Astrocyte of the spinal cord (primary cell): ENCODE measurements around the gene FJX1.

Experiments used
- DNase-seq: peaks from one replicate; pipeline ENCODE4 v3.0.0; 2011; ENCODE audit warnings: low read depth, low spot score
- H3K4me3 ChIP-seq: 2 replicates; pipeline ENCODE4 v1.5.1; 2011; ENCODE audit warnings: low read depth, mild to moderate bottlenecking, low read length, moderate library complexity
- CTCF ChIP-seq: IDR thresholded peaks from 2 replicates; pipeline ENCODE4 v1.5.1; 2012; ENCODE audit warnings: low read depth, mild to moderate bottlenecking, low read length, inconsistent platforms
- in situ Hi-C: cut with HindIII; loops from 2 replicates; pipeline ENCODE4 v1.10.0; 2017; ENCODE audit warnings: low sequenced_read_pairs

FJX1 gene

GRCh38 chr11:35590412-35590811 is 27.8 kb upstream of the FJX1 start:
- no peak overlapping the region for H3K4me3 ChIP-seq
- TF ChIP-seq CTCF: no peak
- DNase-seq: no peak
- in situ Hi-C loops: no loop called here

- DNase-seq: peak; percentile 90
- no peak overlapping the region for H3K4me3 ChIP-seq
- TF ChIP-seq CTCF: no peak
- in situ Hi-C loops: no loop called here
Observed at GRCh38 chr11:35593143-35593542, 25.1 kb upstream of the FJX1 start.

DNA sequence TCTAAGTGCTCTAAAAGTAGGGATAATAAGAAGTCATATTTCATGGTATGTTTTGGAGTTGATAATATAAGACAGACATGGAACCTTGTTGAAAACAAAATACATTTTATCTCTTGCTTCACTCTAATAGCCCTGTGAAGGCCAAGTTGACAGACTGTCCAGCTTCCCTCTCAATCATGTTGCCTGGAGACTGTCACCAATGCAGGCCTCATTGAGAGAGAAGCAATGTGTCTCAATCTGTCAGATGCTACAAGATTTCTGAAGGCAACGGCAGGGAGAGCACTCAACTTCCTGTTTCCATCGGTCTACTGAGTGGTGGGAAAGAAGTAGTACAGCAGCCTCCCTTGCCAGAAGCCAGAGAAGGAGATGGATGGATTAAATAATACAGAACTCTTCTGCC is 23.6 kb upstream of the FJX1 start:
- in situ Hi-C loops: no loop called here
- no peak for TF ChIP-seq CTCF
- H3K4me3 ChIP-seq: no peak overlapping the region
- no peak for DNase-seq

DNA sequence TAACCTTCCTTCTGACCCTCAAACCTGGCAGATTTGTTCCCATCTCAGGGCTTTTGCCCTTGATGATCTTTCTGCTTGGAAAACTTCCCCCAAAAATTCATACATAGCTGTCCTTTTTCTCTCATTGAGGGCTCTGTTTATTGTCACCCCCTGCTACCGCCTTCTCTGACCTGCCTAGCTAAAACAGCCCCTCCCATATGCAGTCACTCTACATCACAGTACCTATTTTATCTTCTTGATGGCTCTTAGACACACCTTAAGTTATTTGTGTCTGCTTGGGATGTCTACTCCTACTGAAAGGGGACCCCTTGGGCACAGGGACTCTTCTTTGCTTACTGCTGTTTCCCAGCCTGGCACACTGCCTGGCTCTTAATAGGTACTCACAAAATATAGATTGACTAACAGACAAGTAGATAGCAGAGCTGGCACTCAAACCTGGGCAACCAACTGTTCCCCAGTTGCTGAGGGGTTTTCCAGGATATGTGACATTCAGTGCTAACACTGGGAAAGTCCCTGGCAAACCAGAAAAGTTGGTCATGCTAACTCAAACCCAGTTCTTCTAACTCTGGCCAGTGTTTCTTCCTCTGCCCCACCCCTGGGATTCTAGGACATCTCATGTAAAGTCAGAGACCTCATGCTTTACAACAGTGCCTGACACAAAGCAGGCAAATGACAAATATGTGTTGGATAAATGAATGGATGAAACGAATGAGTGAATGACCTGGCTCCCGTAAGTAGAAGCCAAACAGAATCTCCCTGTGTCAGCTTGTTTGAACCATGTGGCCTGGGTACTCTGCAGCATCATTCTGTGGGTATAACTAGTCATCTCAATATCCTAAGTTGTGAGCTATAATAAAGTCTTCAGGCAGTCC is 19.8 kb upstream of the FJX1 start:
- TF ChIP-seq CTCF: no peak
- no peak overlapping the region for H3K4me3 ChIP-seq
- in situ Hi-C loops: no loop called here
- DNase-seq: no peak

DNA sequence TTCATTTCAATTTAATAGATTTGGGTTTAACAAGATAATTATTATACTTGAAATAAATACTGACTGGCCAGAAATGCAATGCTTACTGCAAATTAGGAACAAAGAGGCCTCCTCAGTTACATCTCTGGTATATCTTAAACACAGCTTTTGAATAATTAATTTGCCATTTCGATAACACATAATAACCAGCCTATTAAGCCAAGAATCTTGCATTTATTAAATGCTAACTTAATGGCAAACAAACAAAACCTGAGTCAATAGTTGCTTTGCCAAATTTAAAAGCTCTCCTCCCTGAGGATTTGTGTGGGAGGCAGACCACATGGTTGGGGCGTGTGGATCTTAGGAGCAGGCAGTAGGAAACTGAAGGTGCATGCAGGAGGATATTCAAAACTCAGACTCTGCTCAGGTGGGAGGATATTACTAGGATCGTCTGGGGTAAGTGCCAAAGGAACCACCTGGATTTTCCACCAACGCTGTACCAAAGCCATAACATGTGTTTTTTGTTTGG is 17.9 kb upstream of the FJX1 start:
- DNase-seq: no peak
- H3K4me3 ChIP-seq: no peak overlapping the region
- in situ Hi-C loops: no loop called here
- TF ChIP-seq CTCF: no peak

GRCh38 chr11:35602160-35602793 is 16.0 kb upstream of the FJX1 start:
- in situ Hi-C loops: no loop called here
- peak; percentile 63 for DNase-seq
- TF ChIP-seq CTCF: no peak
- no peak overlapping the region for H3K4me3 ChIP-seq
